Measurements from ENCODE around the gene DRG2. TPM values are rescaled to one million over a fixed set of nuclear protein-coding genes. Genes with fewer than 3 reads are reported as not detected.

The DRG2 gene
- total RNA-seq, 1 donor from 2014 or later: 20.9 TPM

DNA sequence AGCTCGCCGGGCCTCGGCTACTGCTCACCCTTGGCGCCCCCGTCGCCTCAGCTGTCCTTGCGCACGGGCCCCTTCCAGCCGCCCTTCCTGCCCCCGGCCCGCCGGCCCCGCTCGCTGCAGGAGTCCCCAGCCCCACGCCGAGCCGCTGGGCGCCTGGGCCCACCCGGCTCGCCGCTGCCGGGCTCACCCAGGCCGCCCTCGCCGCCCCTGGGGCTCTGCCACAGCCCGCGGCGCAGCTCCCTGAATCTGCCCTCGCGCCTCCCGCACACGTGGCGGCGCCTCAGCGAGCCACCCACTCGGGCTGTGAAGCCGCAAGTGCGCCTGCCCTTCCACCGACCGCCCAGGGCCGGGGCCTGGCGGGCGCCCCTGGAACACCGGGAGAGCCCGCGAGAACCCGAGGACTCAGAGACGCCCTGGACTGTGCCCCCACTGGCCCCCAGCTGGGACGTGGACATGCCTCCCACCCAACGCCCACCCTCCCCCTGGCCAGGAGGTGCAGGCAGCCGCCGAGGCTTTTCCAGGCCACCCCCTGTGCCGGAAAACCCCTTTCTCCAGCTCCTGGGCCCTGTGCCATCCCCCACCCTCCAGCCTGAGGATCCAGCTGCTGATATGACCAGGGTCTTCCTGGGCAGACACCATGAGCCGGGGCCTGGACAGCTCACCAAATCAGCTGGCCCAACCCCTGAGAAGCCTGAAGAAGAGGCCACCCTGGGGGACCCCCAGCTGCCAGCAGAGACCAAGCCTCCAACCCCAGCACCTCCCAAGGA is 33.6 kb downstream of the DRG2 start:
- no peak overlapping the region for H3K4me3 ChIP-seq (ENCODE audit: low read length in 3 of 3)
- H3K27ac ChIP-seq (ENCODE audit: low read depth, low read length): no peak overlapping the region
- H3K36me3 ChIP-seq (ENCODE audit: control insufficient read depth in 3 of 3, insufficient read depth in 3 of 3, low read length in 3 of 3): no peaks in the 10 kb centered on the region
- H3K27me3 ChIP-seq (ENCODE audit: control insufficient read depth in 3 of 3, insufficient read depth in 3 of 3, low read length in 3 of 3): no peaks in the 10 kb centered on the region
- peak overlapping the region in 1 of 3 donors; percentile 16 for H3K9ac ChIP-seq (ENCODE audit: low read depth in 1 of 3, low read length in 3 of 3)
- peaks cover 0 to 4% (median 0%) of the 10 kb centered on the region in 3 donors for H3K9me3 ChIP-seq (ENCODE audit: control insufficient read depth in 3 of 3, low read length in 3 of 3)
- H3K4me1 ChIP-seq (ENCODE audit: control insufficient read depth in 3 of 3, insufficient read depth in 3 of 3, low read length in 3 of 3): peaks cover 17 to 43% (median 29%) of the 10 kb centered on the region in 3 donors

DNA sequence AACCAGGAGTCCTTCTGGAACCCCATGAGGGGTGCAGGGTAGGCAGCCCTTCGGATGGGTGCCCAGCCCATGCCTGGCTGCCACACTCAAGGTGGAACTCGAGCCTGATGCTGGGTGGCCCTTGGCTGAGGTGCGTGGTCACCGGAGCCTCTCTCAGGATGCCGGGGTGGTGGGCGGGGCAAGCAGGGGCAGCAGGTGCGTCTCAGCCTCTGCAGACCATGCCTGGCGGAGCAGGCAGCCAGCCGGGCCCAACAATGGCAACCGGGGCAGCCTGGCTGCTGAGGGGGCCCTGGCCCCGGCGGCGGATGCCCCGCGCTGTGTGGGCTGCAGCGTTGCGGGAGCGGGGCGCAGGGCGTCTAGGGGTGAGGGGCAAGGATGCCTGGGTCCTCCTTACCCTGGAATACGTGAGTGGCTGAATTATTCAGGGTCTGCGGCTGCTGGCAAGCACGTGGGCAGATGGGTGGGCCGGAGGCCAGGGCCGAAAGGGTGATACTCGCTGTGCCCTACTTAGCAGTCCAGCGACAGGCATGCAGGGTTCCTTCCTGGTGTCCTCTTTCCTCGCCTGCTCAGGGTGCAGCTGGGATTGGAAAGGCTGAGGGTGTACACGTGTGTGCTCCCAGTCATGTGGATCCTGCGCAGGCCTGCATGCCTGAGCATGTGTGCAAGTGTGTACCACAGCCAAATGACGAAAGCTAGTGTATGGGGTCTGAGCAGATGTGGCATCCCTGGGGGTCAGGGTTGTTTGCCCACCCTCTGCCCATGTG is 35.4 kb downstream of the DRG2 start:
- Histone ChIP-seq H3K36me3 (ENCODE audit: control insufficient read depth in 3 of 3, insufficient read depth in 3 of 3, low read length in 3 of 3) (no peaks in the 10 kb centered on the region), H3K27me3 (ENCODE audit: control insufficient read depth in 3 of 3, insufficient read depth in 3 of 3, low read length in 3 of 3) (no peaks in the 10 kb centered on the region), H3K27ac (ENCODE audit: low read depth, low read length) (peak overlapping the region; percentile 61), H3K4me3 (ENCODE audit: low read length in 3 of 3) (peak overlapping the region in 1 of 3 donors; percentile 41), H3K9me3 (ENCODE audit: control insufficient read depth in 3 of 3, low read length in 3 of 3) (peaks cover 0 to 4% (median 0%) of the 10 kb centered on the region in 3 donors), H3K9ac (ENCODE audit: low read depth in 1 of 3, low read length in 3 of 3) (peak overlapping the region in 2 of 3 donors; percentile 43 to 70), H3K4me1 (ENCODE audit: control insufficient read depth in 3 of 3, insufficient read depth in 3 of 3, low read length in 3 of 3) (peaks cover 17 to 35% (median 24%) of the 10 kb centered on the region in 3 donors)

DNA sequence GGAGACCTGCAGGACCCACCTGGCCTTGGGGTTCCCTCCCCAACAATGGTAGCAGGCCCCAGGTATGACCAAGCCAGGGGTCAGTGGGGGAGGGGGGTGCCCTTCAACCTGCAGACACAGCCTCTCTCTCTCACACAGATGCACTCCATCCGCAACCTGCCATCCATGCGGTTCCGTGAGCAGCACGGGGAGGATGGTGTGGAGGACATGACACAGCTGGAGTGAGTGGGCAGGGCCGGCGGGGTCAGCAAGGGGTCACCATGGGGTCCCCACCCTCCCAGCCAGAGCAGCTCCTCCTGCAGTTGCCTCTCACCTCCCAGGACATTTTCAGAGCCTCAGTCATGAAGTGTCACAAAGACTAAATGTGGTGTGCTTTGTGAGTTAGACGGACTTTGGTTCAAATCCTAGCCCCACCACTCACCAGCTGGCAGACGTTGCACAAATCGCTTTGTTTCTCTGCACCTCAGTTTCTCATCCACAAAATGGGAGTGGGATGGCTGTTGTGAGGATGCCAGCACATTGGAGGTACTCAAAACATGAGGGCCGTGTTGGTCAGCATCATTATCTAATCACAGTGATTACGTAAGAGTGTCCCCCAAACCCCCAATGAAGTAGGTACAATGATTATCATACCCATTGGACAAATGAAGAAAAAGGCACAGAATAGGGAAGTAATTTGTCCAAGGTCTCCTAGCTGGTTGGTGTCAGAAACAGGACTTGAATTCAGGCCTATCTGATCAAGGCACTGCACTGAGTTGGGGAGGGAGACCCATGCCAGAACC is 36.8 kb downstream of the DRG2 start:
- H3K36me3 ChIP-seq (ENCODE audit: control insufficient read depth in 3 of 3, insufficient read depth in 3 of 3, low read length in 3 of 3): no peaks in the 10 kb centered on the region
- no peak overlapping the region for H3K4me3 ChIP-seq (ENCODE audit: low read length in 3 of 3)
- H3K27me3 ChIP-seq (ENCODE audit: control insufficient read depth in 3 of 3, insufficient read depth in 3 of 3, low read length in 3 of 3): no peaks in the 10 kb centered on the region
- H3K9ac ChIP-seq (ENCODE audit: low read depth in 1 of 3, low read length in 3 of 3): no peak overlapping the region
- peaks cover 17 to 31% (median 21%) of the 10 kb centered on the region in 3 donors for H3K4me1 ChIP-seq (ENCODE audit: control insufficient read depth in 3 of 3, insufficient read depth in 3 of 3, low read length in 3 of 3)
- H3K9me3 ChIP-seq (ENCODE audit: control insufficient read depth in 3 of 3, low read length in 3 of 3): peaks cover 0 to 4% (median 0%) of the 10 kb centered on the region in 3 donors
- no peak overlapping the region for H3K27ac ChIP-seq (ENCODE audit: low read depth, low read length)

DNA sequence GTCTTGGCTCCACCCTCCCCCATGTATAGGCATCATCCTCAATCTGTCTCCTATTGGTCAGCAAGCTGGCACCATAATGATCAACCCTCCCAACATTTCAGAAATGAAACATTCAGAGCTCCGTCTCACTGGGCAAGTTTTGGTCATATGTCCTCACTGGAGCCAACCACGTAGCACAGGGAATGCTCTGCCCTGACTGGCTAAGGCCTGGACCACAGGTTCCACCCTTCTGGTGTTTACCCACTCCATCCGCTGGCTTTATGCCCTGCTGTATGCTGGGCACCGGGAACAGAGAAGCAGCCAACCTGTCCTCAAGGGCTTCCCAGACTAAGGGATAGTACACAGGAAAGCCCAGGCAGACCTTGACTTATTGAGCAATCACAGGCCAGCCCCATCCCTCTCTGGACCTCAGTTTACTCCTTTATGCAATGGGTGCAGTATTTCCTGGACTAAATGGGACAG is 41.3 kb downstream of the DRG2 start:
- Histone ChIP-seq H3K27ac (ENCODE audit: low read depth, low read length) (no peak overlapping the region), H3K4me3 (ENCODE audit: low read length in 3 of 3) (no peak overlapping the region), H3K4me1 (ENCODE audit: control insufficient read depth in 3 of 3, insufficient read depth in 3 of 3, low read length in 3 of 3) (peaks cover under 1 to 7% (median 3%) of the 10 kb centered on the region in 3 donors), H3K27me3 (ENCODE audit: control insufficient read depth in 3 of 3, insufficient read depth in 3 of 3, low read length in 3 of 3) (peaks cover 0 to 2% (median 0%) of the 10 kb centered on the region in 3 donors), H3K36me3 (ENCODE audit: control insufficient read depth in 3 of 3, insufficient read depth in 3 of 3, low read length in 3 of 3) (no peaks in the 10 kb centered on the region), H3K9ac (ENCODE audit: low read depth in 1 of 3, low read length in 3 of 3) (no peak overlapping the region), H3K9me3 (ENCODE audit: control insufficient read depth in 3 of 3, low read length in 3 of 3) (no peaks in the 10 kb centered on the region)

DNA sequence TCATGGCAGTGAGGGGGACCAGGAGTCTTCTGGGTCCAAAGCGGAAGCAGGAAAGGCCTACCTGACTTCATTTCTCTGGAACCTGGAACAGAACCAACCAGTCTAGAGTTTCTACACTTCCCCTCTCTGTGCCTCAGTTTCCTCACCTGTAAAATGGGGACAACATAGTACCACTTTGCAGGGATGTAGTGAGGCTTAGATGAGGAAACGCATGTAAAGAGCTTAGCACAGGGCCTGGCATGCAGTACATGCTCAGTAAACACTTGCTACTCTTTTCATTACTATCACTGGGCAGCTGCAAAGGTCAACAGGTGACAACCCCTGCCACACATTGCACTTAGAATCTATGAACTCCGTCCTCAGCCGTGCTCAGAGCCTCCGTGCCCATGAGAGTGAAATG is 45.0 kb downstream of the DRG2 start:
- Histone ChIP-seq H3K9ac (ENCODE audit: low read depth in 1 of 3, low read length in 3 of 3) (no peak overlapping the region), H3K4me3 (ENCODE audit: low read length in 3 of 3) (no peak overlapping the region), H3K27me3 (ENCODE audit: control insufficient read depth in 3 of 3, insufficient read depth in 3 of 3, low read length in 3 of 3) (peaks cover 0 to 3% (median 2%) of the 10 kb centered on the region in 3 donors), H3K27ac (ENCODE audit: low read depth, low read length) (no peak overlapping the region), H3K4me1 (ENCODE audit: control insufficient read depth in 3 of 3, insufficient read depth in 3 of 3, low read length in 3 of 3) (no peaks in the 10 kb centered on the region), H3K36me3 (ENCODE audit: control insufficient read depth in 3 of 3, insufficient read depth in 3 of 3, low read length in 3 of 3) (no peaks in the 10 kb centered on the region), H3K9me3 (ENCODE audit: control insufficient read depth in 3 of 3, low read length in 3 of 3) (no peaks in the 10 kb centered on the region)

DNA sequence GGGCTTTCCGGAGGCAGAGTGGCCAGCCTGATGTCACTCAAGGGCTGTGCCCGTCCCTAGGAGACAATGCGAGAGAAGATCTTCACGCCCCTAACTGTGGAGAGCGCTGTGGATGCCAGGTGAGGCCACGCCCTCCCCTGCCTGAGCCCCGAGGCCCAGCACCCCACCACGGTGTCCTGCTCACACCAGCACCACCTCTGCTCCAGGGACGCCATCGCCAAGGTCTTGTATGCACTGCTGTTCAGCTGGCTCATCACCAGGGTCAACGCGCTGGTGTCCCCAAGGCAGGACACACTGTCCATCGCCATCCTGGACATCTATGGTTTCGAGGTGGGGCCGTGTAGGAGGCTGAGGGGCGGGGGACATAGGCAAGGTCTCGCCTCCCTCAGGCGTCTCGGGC is 48.6 kb downstream of the DRG2 start:
- Histone ChIP-seq H3K9me3 (ENCODE audit: control insufficient read depth in 3 of 3, low read length in 3 of 3) (no peaks in the 10 kb centered on the region), H3K27ac (ENCODE audit: low read depth, low read length) (no peak overlapping the region), H3K4me1 (ENCODE audit: control insufficient read depth in 3 of 3, insufficient read depth in 3 of 3, low read length in 3 of 3) (peaks cover 6 to 11% (median 6%) of the 10 kb centered on the region in 3 donors), H3K4me3 (ENCODE audit: low read length in 3 of 3) (no peak overlapping the region), H3K27me3 (ENCODE audit: control insufficient read depth in 3 of 3, insufficient read depth in 3 of 3, low read length in 3 of 3) (peaks cover 0 to 3% (median 2%) of the 10 kb centered on the region in 3 donors), H3K36me3 (ENCODE audit: control insufficient read depth in 3 of 3, insufficient read depth in 3 of 3, low read length in 3 of 3) (no peaks in the 10 kb centered on the region), H3K9ac (ENCODE audit: low read depth in 1 of 3, low read length in 3 of 3) (no peak overlapping the region)

DNA sequence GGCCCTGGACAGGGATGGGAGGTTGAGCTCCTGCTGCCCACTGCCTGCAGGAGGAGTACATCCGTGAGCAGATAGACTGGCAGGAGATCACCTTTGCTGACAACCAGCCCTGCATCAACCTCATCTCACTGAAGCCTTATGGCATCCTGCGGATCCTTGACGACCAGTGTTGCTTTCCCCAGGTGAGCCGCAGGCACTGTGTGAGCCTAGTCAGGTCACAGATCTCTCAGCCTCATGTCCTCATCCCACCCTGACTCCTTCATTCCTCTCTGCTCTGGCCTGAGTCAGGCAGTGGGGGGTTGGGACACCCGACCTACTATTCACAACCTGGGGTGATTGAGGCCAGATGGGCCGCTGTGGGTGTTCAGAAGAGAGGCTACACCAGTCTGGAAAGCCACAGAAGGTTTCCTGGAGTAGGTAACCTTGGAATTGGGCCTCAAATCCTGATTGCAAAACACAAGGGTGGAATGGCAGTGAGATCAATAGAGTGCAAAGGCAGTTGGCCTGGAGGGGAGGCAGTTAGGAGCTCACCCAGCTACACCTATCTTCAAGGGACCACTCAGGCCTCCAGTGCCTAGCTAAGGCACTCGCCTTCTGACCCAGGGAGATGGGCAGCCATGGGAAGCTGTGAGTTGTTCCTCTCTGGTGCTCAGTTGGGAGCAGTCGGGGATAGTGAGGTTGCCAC is 50.5 kb downstream of the DRG2 start:
- Histone ChIP-seq H3K9ac (ENCODE audit: low read depth in 1 of 3, low read length in 3 of 3) (peak overlapping the region in 1 of 3 donors; percentile 16), H3K4me3 (ENCODE audit: low read length in 3 of 3) (no peak overlapping the region), H3K27me3 (ENCODE audit: control insufficient read depth in 3 of 3, insufficient read depth in 3 of 3, low read length in 3 of 3) (peaks cover 0 to 6% (median 6%) of the 10 kb centered on the region in 3 donors), H3K27ac (ENCODE audit: low read depth, low read length) (no peak overlapping the region), H3K9me3 (ENCODE audit: control insufficient read depth in 3 of 3, low read length in 3 of 3) (no peaks in the 10 kb centered on the region), H3K4me1 (ENCODE audit: control insufficient read depth in 3 of 3, insufficient read depth in 3 of 3, low read length in 3 of 3) (peaks cover 6 to 11% (median 6%) of the 10 kb centered on the region in 3 donors), H3K36me3 (ENCODE audit: control insufficient read depth in 3 of 3, insufficient read depth in 3 of 3, low read length in 3 of 3) (no peaks in the 10 kb centered on the region)

DNA sequence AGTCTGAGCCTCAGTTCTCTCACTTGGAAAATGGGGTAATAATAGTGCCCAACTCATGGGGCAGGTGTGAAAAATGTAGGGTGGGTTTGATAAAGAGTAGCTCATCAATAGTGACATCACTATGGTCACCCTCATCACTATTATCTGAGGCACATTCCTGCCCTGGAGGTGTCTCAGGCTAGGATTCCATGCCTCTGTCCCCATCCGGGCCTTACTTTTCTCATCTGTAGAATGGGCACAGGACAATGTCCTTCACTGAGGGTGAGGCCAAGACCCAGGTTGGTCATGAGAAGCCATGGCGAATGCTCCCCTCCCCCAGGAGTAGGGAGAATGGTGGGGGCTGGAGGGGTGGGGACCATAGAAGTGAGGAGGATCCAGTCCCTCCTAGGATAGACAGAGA is 51.3 kb downstream of the DRG2 start:
- Histone ChIP-seq H3K27ac (ENCODE audit: low read depth, low read length) (no peak overlapping the region), H3K9ac (ENCODE audit: low read depth in 1 of 3, low read length in 3 of 3) (no peak overlapping the region)

DNA sequence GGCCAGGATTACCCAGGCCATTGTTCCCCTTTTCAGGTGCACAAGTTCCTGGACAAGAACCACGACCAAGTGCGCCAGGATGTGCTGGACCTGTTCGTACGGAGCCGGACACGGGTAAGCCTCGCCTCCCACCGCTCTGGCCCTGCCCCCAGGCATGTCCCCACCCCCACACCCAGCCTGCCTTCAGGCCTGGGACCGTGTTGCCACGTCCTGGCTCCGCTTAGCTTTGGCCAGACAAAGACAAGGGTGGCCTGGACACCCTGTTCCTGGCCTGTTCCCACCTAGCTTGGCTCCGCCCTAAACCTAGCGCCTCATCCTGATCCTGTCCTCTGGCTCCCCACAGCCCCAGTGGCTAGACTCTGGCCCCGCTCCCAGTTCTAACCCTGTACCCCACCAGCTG is 51.8 kb downstream of the DRG2 start:
- Histone ChIP-seq H3K27me3 (ENCODE audit: control insufficient read depth in 3 of 3, insufficient read depth in 3 of 3, low read length in 3 of 3) (peaks cover 0 to 9% (median 6%) of the 10 kb centered on the region in 3 donors), H3K4me3 (ENCODE audit: low read length in 3 of 3) (no peak overlapping the region), H3K9ac (ENCODE audit: low read depth in 1 of 3, low read length in 3 of 3) (peak overlapping the region in 1 of 3 donors; percentile 8), H3K9me3 (ENCODE audit: control insufficient read depth in 3 of 3, low read length in 3 of 3) (no peaks in the 10 kb centered on the region), H3K27ac (ENCODE audit: low read depth, low read length) (no peak overlapping the region), H3K36me3 (ENCODE audit: control insufficient read depth in 3 of 3, insufficient read depth in 3 of 3, low read length in 3 of 3) (no peaks in the 10 kb centered on the region), H3K4me1 (ENCODE audit: control insufficient read depth in 3 of 3, insufficient read depth in 3 of 3, low read length in 3 of 3) (peaks cover 6 to 11% (median 6%) of the 10 kb centered on the region in 3 donors)

More for the DNA sequence above, 51.3 kb downstream of the DRG2 start:
- no peak overlapping the region for H3K4me3 ChIP-seq (ENCODE audit: low read length in 3 of 3)
- H3K27me3 ChIP-seq (ENCODE audit: control insufficient read depth in 3 of 3, insufficient read depth in 3 of 3, low read length in 3 of 3): peaks cover 0 to 9% (median 6%) of the 10 kb centered on the region in 3 donors
- H3K4me1 ChIP-seq (ENCODE audit: control insufficient read depth in 3 of 3, insufficient read depth in 3 of 3, low read length in 3 of 3): peaks cover 6 to 11% (median 6%) of the 10 kb centered on the region in 3 donors
- no peaks in the 10 kb centered on the region for H3K9me3 ChIP-seq (ENCODE audit: control insufficient read depth in 3 of 3, low read length in 3 of 3)
- H3K36me3 ChIP-seq (ENCODE audit: control insufficient read depth in 3 of 3, insufficient read depth in 3 of 3, low read length in 3 of 3): no peaks in the 10 kb centered on the region
